IMR-90 (cell line): ENCODE data around the gene ZNF610. TPM values are rescaled to one million over a fixed set of nuclear protein-coding genes. Genes with fewer than 3 reads are reported as not detected.

Source experiments
- ATAC-seq: fragments of 200-7000 bp; cut with Tn5 transposase; 2 replicates; pipeline ENCODE4 v1.9.1; 2020; ENCODE audit warnings: low read depth, mild to moderate bottlenecking, moderate library complexity
- BruUV-seq: library from RNA; stranded (reverse); fragments of 400-500 nt; replicated peaks from 2 replicates; lab custom pipeline; 2021; lab: Mats Ljungman, UMichigan
- CTCF ChIA-PET: fragments of 300-600 bp; formaldehyde crosslinking; extraction: SDS; loops from one replicate; lab custom pipeline; 2021; ENCODE audit warnings: antibody characterized with exemption; lab: Yijun Ruan, JAX
- POLR2A ChIA-PET: fragments of 300-600 bp; sonication (Branson Sonifier 250); formaldehyde crosslinking; loops from one replicate; lab custom pipeline; 2022; ENCODE audit warnings: antibody characterized with exemption; ENCODE audit not compliant: unreplicated experiment; lab: Charles Lee
- DNase-seq: peaks from one replicate; pipeline ENCODE4 v3.0.0; 2013
- H2AFZ ChIP-seq: replicated peaks from 2 replicates; pipeline ENCODE3; 2013; ENCODE audit warnings: low read length, mild to moderate bottlenecking; ENCODE audit not compliant: poor library complexity
- H2AK5ac ChIP-seq: 2 replicates; pipeline ENCODE4 v1.6.1; 2013; ENCODE audit warnings: low read depth, low read length, inconsistent platforms
- H2AK9ac ChIP-seq: replicated peaks from 2 replicates; pipeline ENCODE3; 2013; ENCODE audit warnings: mild to moderate bottlenecking, low read depth, low read length, moderate library complexity; ENCODE audit not compliant: poor library complexity
- H2BK120ac ChIP-seq: 2 replicates; pipeline ENCODE4 v1.6.1; 2013; ENCODE audit warnings: low read depth, low read length, inconsistent platforms
- H2BK15ac ChIP-seq: 3 replicates; pipeline ENCODE4 v1.6.1; 2013; ENCODE audit warnings: low read depth, low read length, inconsistent platforms
- H2BK20ac ChIP-seq: 2 replicates; pipeline ENCODE4 v1.6.1; 2013; ENCODE audit warnings: low read depth, mild to moderate bottlenecking, inconsistent platforms, low read length, moderate library complexity
- H2BK5ac ChIP-seq: 2 replicates; pipeline ENCODE4 v1.6.1; 2013; ENCODE audit warnings: mild to moderate bottlenecking, low read depth, low read length, inconsistent platforms; ENCODE audit not compliant: poor library complexity, severe bottlenecking
- H3K14ac ChIP-seq: replicated peaks from 2 replicates; pipeline ENCODE4 v1.6.1; 2013; ENCODE audit warnings: low read depth, low read length, inconsistent platforms
- H3K18ac ChIP-seq: 2 replicates; pipeline ENCODE4 v1.6.1; 2013; ENCODE audit warnings: low read depth, low read length, control low read depth
- H3K23ac ChIP-seq: 2 replicates; pipeline ENCODE4 v1.6.1; 2013; ENCODE audit warnings: low read depth, low read length, inconsistent platforms
- H3K27ac ChIP-seq: 2 replicates; pipeline ENCODE4 v1.5.1; 2013; ENCODE audit warnings: mild to moderate bottlenecking, control low read depth, low read length; ENCODE audit not compliant: insufficient read depth
- H3K27me3 ChIP-seq: 2 replicates; pipeline ENCODE4 v1.6.1; 2013; ENCODE audit warnings: low read length; ENCODE audit not compliant: control insufficient read depth, insufficient read depth
- H3K36me3 ChIP-seq: 2 replicates; pipeline ENCODE4 v1.6.1; 2013; ENCODE audit warnings: low read length, mixed read lengths; ENCODE audit not compliant: control insufficient read depth, insufficient read depth
- H3K4ac ChIP-seq: 2 replicates; pipeline ENCODE4 v1.6.1; 2013; ENCODE audit warnings: low read depth, low read length, inconsistent platforms
- H3K4me1 ChIP-seq: 2 replicates; pipeline ENCODE4 v1.6.1; 2013; ENCODE audit warnings: low read length, mixed read lengths; ENCODE audit not compliant: control insufficient read depth, insufficient read depth
- H3K4me2 ChIP-seq: 2 replicates; pipeline ENCODE4 v1.6.1; 2013; ENCODE audit warnings: low read depth, mild to moderate bottlenecking, control low read depth, low read length, moderate library complexity
- H3K4me3 ChIP-seq: 2 replicates; pipeline ENCODE4 v1.5.1; 2013; ENCODE audit warnings: low read depth, mild to moderate bottlenecking, control low read depth, low read length, moderate library complexity; ENCODE audit not compliant: insufficient read depth
- H3K56ac ChIP-seq: 2 replicates; pipeline ENCODE4 v1.6.1; 2013; ENCODE audit warnings: low read length, inconsistent platforms; ENCODE audit not compliant: insufficient read depth; ENCODE audit errors: extremely low read depth
- H3K79me1 ChIP-seq, 2 experiments: 2 replicates each; pipeline ENCODE4 v1.6.1; 2013; ENCODE audit warnings: low read length in 2 of 2, inconsistent platforms in 1 of 2, low read depth in 1 of 2
- H3K9ac ChIP-seq: 2 replicates; pipeline ENCODE4 v1.6.1; 2013; ENCODE audit warnings: low read depth, low read length, control low read depth
- H3K9me1 ChIP-seq: 2 replicates; pipeline ENCODE4 v1.6.1; 2013; ENCODE audit warnings: low read length, inconsistent platforms; ENCODE audit not compliant: insufficient read depth
- H3K9me3 ChIP-seq: 2 replicates; pipeline ENCODE4 v1.6.1; 2013; ENCODE audit warnings: low read length; ENCODE audit not compliant: control insufficient read depth, insufficient read depth
- H4K20me1 ChIP-seq: 2 replicates; pipeline ENCODE4 v1.6.1; 2013; ENCODE audit warnings: low read length, inconsistent platforms; ENCODE audit not compliant: insufficient read depth
- H4K5ac ChIP-seq: 2 replicates; pipeline ENCODE4 v1.6.1; 2013; ENCODE audit warnings: mild to moderate bottlenecking, low read depth, low read length, control low read depth
- H4K8ac ChIP-seq, 2 experiments: 2 replicates each; pipeline ENCODE4 v1.6.1; 2013; ENCODE audit warnings: low read depth in 2 of 2, low read length in 2 of 2, control low read depth in 1 of 2, inconsistent platforms in 1 of 2
- H4K91ac ChIP-seq: 2 replicates; pipeline ENCODE4 v1.6.1; 2013; ENCODE audit warnings: low read depth, low read length, inconsistent platforms; ENCODE audit not compliant: insufficient read depth
- BHLHE40 ChIP-seq: fragments of 150-350 bp; IDR thresholded peaks from 2 replicates; pipeline ENCODE4 v1.6.1; 2016; ENCODE audit warnings: mild to moderate bottlenecking, low read depth, low read length
- CEBPB ChIP-seq: IDR thresholded peaks from 2 replicates; pipeline ENCODE4 v1.6.1; 2012; ENCODE audit warnings: low read depth, low read length, improper control_type of control experiment
- CHD1 ChIP-seq: IDR thresholded peaks from 2 replicates; pipeline ENCODE4 v1.6.1; 2012; ENCODE audit warnings: low read depth, low read length, improper control_type of control experiment
- CTCF ChIP-seq: conservative IDR thresholded peaks from 2 replicates; pipeline ENCODE4 v1.5.1; 2012; ENCODE audit warnings: mild to moderate bottlenecking, low read depth, low read length, improper control_type of control experiment
- MAFK ChIP-seq: IDR thresholded peaks from 2 replicates; pipeline ENCODE4 v1.6.1; 2012; ENCODE audit warnings: low read depth, low read length, improper control_type of control experiment
- MAZ ChIP-seq: IDR thresholded peaks from 2 replicates; pipeline ENCODE4 v1.6.1; 2012; ENCODE audit warnings: low read depth, mild to moderate bottlenecking, low read length, improper control_type of control experiment, moderate library complexity, borderline replicate concordance
- MXI1 ChIP-seq: IDR thresholded peaks from 2 replicates; pipeline ENCODE4 v1.6.1; 2012; ENCODE audit warnings: low read depth, mild to moderate bottlenecking, low read length, moderate library complexity, borderline replicate concordance
- NFE2L2 ChIP-seq: fragments of 150-350 bp; IDR thresholded peaks from 2 replicates; pipeline ENCODE4 v1.6.1; 2016; ENCODE audit warnings: low read depth, mild to moderate bottlenecking, low read length
- POLR2A ChIP-seq: IDR thresholded peaks from 2 replicates; pipeline ENCODE4 v1.6.1; 2012; ENCODE audit warnings: mild to moderate bottlenecking, low read depth, low read length
- RAD21 ChIP-seq: IDR thresholded peaks from 2 replicates; pipeline ENCODE4 v1.6.1; 2012; ENCODE audit warnings: low read length, improper control_type of control experiment
- RCOR1 ChIP-seq: IDR thresholded peaks from 2 replicates; pipeline ENCODE4 v1.6.1; 2012; ENCODE audit warnings: mild to moderate bottlenecking, low read length, improper control_type of control experiment; ENCODE audit not compliant: insufficient replicate concordance
- RFX5 ChIP-seq: IDR thresholded peaks from 2 replicates; pipeline ENCODE4 v1.8.0; 2012; ENCODE audit warnings: low read depth, mild to moderate bottlenecking, low read length, moderate library complexity
- SMC3 ChIP-seq: fragments of 150-350 bp; IDR thresholded peaks from 2 replicates; pipeline ENCODE4 v1.6.1; 2016; ENCODE audit warnings: low read depth, mild to moderate bottlenecking, antibody characterized with exemption, low read length, moderate library complexity
- WGBS, 2 experiments: methylation state at CpG; one replicate each; pipeline versions ENCODE4 v1.1.5 to v1.1.7; 2013; ENCODE audit warnings: missing lambda C conversion rate in 2 of 2; ENCODE audit not compliant: insufficient read length in 1 of 2; ENCODE audit errors: extremely low coverage in 2 of 2; 5-methylcytosine and 5-hydroxymethylcytosine counted together
- dilution Hi-C: fragments of 300-500 bp; cut with HindIII; formaldehyde crosslinking; loops from one replicate; pipeline ENCODE4 v1.14.3; 2018; ENCODE audit warnings: low sequenced_read_pairs; ENCODE audit not compliant: unreplicated experiment
- in situ Hi-C: fragments of 300-500 bp; cut with MboI; formaldehyde crosslinking; loops from 3 replicates; pipeline ENCODE4 v1.14.3; 2019; ENCODE audit warnings: low sequenced_read_pairs, inconsistent platforms, mixed read lengths
- intact Hi-C: fragments of 100-400 bp; cut with micrococcal nuclease; formaldehyde crosslinking; loops from 2 replicates; pipeline ENCODE4 v1.10.0; 2022
- polyA plus RNA-seq, 3 experiments: library from polyadenylated mRNA; depleted of rRNA; stranded (reverse); fragments of >200 nt; gene quantifications; 2 replicates each; pipeline ENCODE4 v1.2.3, GENCODE V29; 2012; ENCODE audit warnings: low replicate concordance in 1 of 3
- total RNA-seq: library from RNA; depleted of rRNA; stranded (reverse); fragments of >200 nt; gene quantifications from 2 replicates; pipeline ENCODE4 v1.2.3, GENCODE V29; 2012
- TF ChIP-seq, protein P1 (sequence below): fragments of 150-350 bp; IDR thresholded peaks from 2 replicates; pipeline ENCODE4 v1.6.1; 2016; ENCODE audit warnings: low read depth, mild to moderate bottlenecking, low read length, moderate library complexity, borderline replicate concordance
- TF ChIP-seq, protein P2 (sequence below): fragments of 150-350 bp; IDR thresholded peaks from 2 replicates; pipeline ENCODE4 v1.6.1; 2017; ENCODE audit warnings: mild to moderate bottlenecking, antibody characterized with exemption, low read length, low read depth

The ZNF610 gene
- total and polyA plus RNA-seq, 2 of the 4 experiments (the other 2 are of a cell fraction): 1.6 to 3.6 TPM

GRCh38 chr19:52336791-52337381 is 843 bp downstream of the ZNF610 start:
- peak overlapping the region; percentile 99 for H3K9ac ChIP-seq
- H2BK5ac ChIP-seq: peak overlapping the region; percentile 18
- peak overlapping the region; percentile 49 to 83 for H4K8ac ChIP-seq
- peak overlapping the region; percentile 56; the same call in 1 of the 2 replicates for H4K5ac ChIP-seq
- 3% methylated on average over 2 of the region's 9 CpGs; no CpG with 5 or more reads in 1 of the 2 experiments for WGBS, 2 experiments
- peaks cover 0 to 8% of the 10 kb centered on the region in 2 experiments; a peak in 1 of 4 replicates for H3K79me1 ChIP-seq
- H3K27me3 ChIP-seq: no peaks in the 10 kb centered on the region
- no peak overlapping the region for H2BK20ac ChIP-seq
- no peaks in the 10 kb centered on the region for H4K20me1 ChIP-seq
- dilution Hi-C loops: no loop called here
- H2AFZ ChIP-seq: peak overlapping the region; percentile 83
- no peak overlapping the region for H2BK15ac ChIP-seq
- H3K9me1 ChIP-seq: no peaks in the 10 kb centered on the region
- peaks cover 3% of the 10 kb centered on the region for H3K36me3 ChIP-seq
- DNase-seq: peak; percentile 27
- in situ Hi-C loops: no loop called here
- H3K18ac ChIP-seq: no peak overlapping the region; the same call in 1 of the 2 replicates
- peaks cover 2% of the 10 kb centered on the region; the same call in 1 of the 2 replicates for H3K4me1 ChIP-seq
- peak overlapping the region; percentile 84 for H2AK9ac ChIP-seq
- H3K4ac ChIP-seq: peak overlapping the region; percentile 79
- H2BK120ac ChIP-seq: no peak overlapping the region
- H4K91ac ChIP-seq: peak overlapping the region; percentile 52; the same call in 1 of the 2 replicates
- H3K56ac ChIP-seq: no peak overlapping the region
- H3K4me3 ChIP-seq: peak overlapping the region; percentile 86
- peak overlapping the region; percentile 97 for H3K4me2 ChIP-seq
- POLR2A ChIA-PET: no interaction called here
- H3K14ac ChIP-seq: peak overlapping the region; percentile 85; the same call in 1 of the 2 replicates
- intact Hi-C loops: no loop called here
- H3K27ac ChIP-seq: peak overlapping the region; percentile 74
- CTCF ChIA-PET: no interaction called here
- no TSS peak for BruUV-seq
- peak overlapping the region; percentile 74; the same call in 1 of the 2 replicates for H2AK5ac ChIP-seq
- peak; percentile 24 for ATAC-seq
- H3K9me3 ChIP-seq: peaks cover 12% of the 10 kb centered on the region
- peak overlapping the region; percentile 73; the same call in 1 of the 2 replicates for H3K23ac ChIP-seq
- peak; percentile 30; the same call in 1 of the 2 replicates for TF ChIP-seq MXI1
- TF ChIP-seq BHLHE40: no peak
- peak; percentile 22 for TF ChIP-seq POLR2A
- no peak for TF ChIP-seq RFX5
- no peak for TF ChIP-seq CTCF
- no peak for TF ChIP-seq CHD1
- TF ChIP-seq, protein P1, sequence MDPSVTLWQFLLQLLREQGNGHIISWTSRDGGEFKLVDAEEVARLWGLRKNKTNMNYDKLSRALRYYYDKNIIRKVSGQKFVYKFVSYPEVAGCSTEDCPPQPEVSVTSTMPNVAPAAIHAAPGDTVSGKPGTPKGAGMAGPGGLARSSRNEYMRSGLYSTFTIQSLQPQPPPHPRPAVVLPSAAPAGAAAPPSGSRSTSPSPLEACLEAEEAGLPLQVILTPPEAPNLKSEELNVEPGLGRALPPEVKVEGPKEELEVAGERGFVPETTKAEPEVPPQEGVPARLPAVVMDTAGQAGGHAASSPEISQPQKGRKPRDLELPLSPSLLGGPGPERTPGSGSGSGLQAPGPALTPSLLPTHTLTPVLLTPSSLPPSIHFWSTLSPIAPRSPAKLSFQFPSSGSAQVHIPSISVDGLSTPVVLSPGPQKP: no peak
- TF ChIP-seq CEBPB: peak; percentile 28; the same call in 1 of the 2 replicates
- TF ChIP-seq, protein P2, sequence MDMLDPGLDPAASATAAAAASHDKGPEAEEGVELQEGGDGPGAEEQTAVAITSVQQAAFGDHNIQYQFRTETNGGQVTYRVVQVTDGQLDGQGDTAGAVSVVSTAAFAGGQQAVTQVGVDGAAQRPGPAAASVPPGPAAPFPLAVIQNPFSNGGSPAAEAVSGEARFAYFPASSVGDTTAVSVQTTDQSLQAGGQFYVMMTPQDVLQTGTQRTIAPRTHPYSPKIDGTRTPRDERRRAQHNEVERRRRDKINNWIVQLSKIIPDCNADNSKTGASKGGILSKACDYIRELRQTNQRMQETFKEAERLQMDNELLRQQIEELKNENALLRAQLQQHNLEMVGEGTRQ: no peak
- TF ChIP-seq MAFK: no peak
- no peak for TF ChIP-seq NFE2L2
- TF ChIP-seq MAZ: peak; percentile 51; the same call in 1 of the 2 replicates
- no peak for TF ChIP-seq RAD21
- TF ChIP-seq SMC3: no peak
- no peak for TF ChIP-seq RCOR1
